Keratinocyte (primary cell): ENCODE results near the gene GAS5. TPM values are rescaled to one million over a fixed set of nuclear protein-coding genes. Genes with fewer than 3 reads are reported as not detected.
A peak's percentile ranks its signal among the peaks of the same experiment; 100 is the strongest.

ENCODE experiments used
- DNase-seq: peaks from one replicate; pipeline ENCODE4 v3.0.0-alpha.2; 2011; ENCODE audit warnings: low read depth, missing footprints, low spot score
- FAIRE-seq: peaks from 2 replicates; lab custom pipeline; 2011; peaks lifted over from hg19 to GRCh38; lab: Jason Lieb, UNC
- H2AFZ ChIP-seq: 2 replicates; pipeline ENCODE4 v1.6.0; 2012; ENCODE audit warnings: low read length, control low read depth, inconsistent platforms; ENCODE audit not compliant: control insufficient read depth
- H3K27ac ChIP-seq: 2 replicates; pipeline ENCODE4 v1.5.1; 2011; ENCODE audit warnings: low read length; ENCODE audit not compliant: control insufficient read depth, insufficient read depth
- H3K27me3 ChIP-seq: 3 replicates; pipeline ENCODE4 v1.6.0; 2011; ENCODE audit warnings: low read length; ENCODE audit not compliant: control insufficient read depth, insufficient read depth; ENCODE audit errors: extremely low read depth
- H3K36me3 ChIP-seq, 2 experiments: 2 replicates in 1 of 2; 3 replicates in 1 of 2; pipeline ENCODE4 v1.5.1; 2011; ENCODE audit warnings: low read length in 2 of 2, mild to moderate bottlenecking in 1 of 2; ENCODE audit not compliant: control insufficient read depth in 2 of 2, insufficient read depth in 2 of 2; ENCODE audit errors: extremely low read depth in 1 of 2
- H3K4me1 ChIP-seq: 3 replicates; pipeline ENCODE4 v1.5.1; 2011; ENCODE audit warnings: low read length; ENCODE audit not compliant: control insufficient read depth, insufficient read depth; ENCODE audit errors: extremely low read depth
- H3K4me2 ChIP-seq: 3 replicates; pipeline ENCODE4 v1.6.0; 2011; ENCODE audit warnings: low read depth, low read length; ENCODE audit not compliant: control insufficient read depth, insufficient read depth; ENCODE audit errors: extremely low read depth
- H3K4me3 ChIP-seq, 3 experiments: fragments of 200-600 bp in 1 of 3; sonication (generic) in 1 of 3; 2 replicates in 2 of 3; 3 replicates in 1 of 3; pipeline ENCODE4 v1.5.1; 2011 to 2016; ENCODE audit warnings: low read length in 3 of 3, mild to moderate bottlenecking in 3 of 3, control low read depth in 2 of 3, inconsistent platforms in 1 of 3, low read depth in 1 of 3, mixed read lengths in 1 of 3, mixed run types in 1 of 3, moderate library complexity in 1 of 3; ENCODE audit not compliant: control insufficient read depth in 2 of 3, insufficient read depth in 2 of 3; ENCODE audit errors: extremely low read depth in 1 of 3
- H3K79me2 ChIP-seq: 2 replicates; pipeline ENCODE4 v1.6.0; 2012; ENCODE audit warnings: low read length; ENCODE audit not compliant: control insufficient read depth, insufficient read depth
- H3K9ac ChIP-seq: 3 replicates; pipeline ENCODE4 v1.6.0; 2011; ENCODE audit warnings: low read length; ENCODE audit not compliant: control insufficient read depth, insufficient read depth; ENCODE audit errors: extremely low read depth
- H3K9me1 ChIP-seq: 3 replicates; pipeline ENCODE4 v1.6.0; 2011; ENCODE audit warnings: low read length; ENCODE audit not compliant: control insufficient read depth, insufficient read depth; ENCODE audit errors: extremely low read depth
- H3K9me3 ChIP-seq: 2 replicates; pipeline ENCODE4 v1.5.1; 2012; ENCODE audit warnings: low read depth, low read length; ENCODE audit not compliant: control insufficient read depth
- H4K20me1 ChIP-seq: 3 replicates; pipeline ENCODE4 v1.6.0; 2011; ENCODE audit warnings: low read length; ENCODE audit not compliant: control insufficient read depth, insufficient read depth; ENCODE audit errors: extremely low read depth
- CTCF ChIP-seq, 3 experiments: IDR thresholded peaks in 1 of 3; conservative IDR thresholded peaks in 1 of 3; optimal IDR thresholded peaks in 1 of 3; 2 replicates in 2 of 3; 3 replicates in 1 of 3; pipeline versions ENCODE3 to v1.5.1; 2011; ENCODE audit warnings: low read length in 3 of 3, mild to moderate bottlenecking in 3 of 3, moderate library complexity in 2 of 3, control low read depth in 1 of 3, inconsistent platforms in 1 of 3; ENCODE audit not compliant: insufficient read depth in 2 of 3; ENCODE audit errors: extremely low read depth in 1 of 3
- EZH2 ChIP-seq: IDR thresholded peaks from one replicate; pipeline ENCODE4 v1.6.1; 2012; ENCODE audit warnings: inconsistent platforms, mild to moderate bottlenecking, low read length, moderate library complexity
- dilution Hi-C: fragments of 300-500 bp; cut with MboI; formaldehyde crosslinking; loops from one replicate; pipeline ENCODE4 v1.7.0; 2020; ENCODE audit warnings: low sequenced_read_pairs; ENCODE audit not compliant: extremely low pct_ligation_motif_present
- polyA plus RNA-seq, 5 experiments: library from polyadenylated mRNA; depleted of rRNA in 3 of 5; stranded (reverse) in 3 of 5; stranded (forward) in 1 of 5; unstranded in 1 of 5; fragments of >200 nt; gene quantifications; 1 replicate in 1 of 5; 2 replicates in 3 of 5; 3 replicates in 1 of 5; pipeline versions ENCODE4 v1.2.1 to v1.2.3, GENCODE V29; 2011 to 2012; ENCODE audit warnings: missing spikeins in 2 of 5, low read depth in 1 of 5, low replicate concordance in 1 of 5

The GAS5 gene
- polyA plus RNA-seq, 1 donor (not counting 4 experiments of a cell fraction or from before 2014, with no cell fraction given), result 1,196 TPM

DNA sequence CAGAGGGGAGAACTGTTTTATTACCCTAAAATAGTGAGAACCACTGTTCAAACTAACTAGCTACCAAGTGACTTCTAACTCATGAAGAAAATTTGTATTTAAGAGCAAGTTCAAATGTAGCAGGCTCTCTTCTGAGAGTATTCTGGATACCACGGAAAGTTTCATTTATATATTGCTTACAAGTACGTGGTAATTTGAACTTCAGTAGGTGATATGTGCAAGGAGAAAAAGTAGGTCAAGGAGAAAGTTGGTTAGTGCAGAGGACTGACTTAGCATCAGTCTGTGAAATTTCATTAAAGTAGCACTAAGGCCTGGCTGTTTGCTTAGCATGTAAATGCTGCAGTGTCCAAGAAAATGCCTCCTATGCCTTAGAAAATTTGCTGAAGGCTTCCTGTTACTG is 32.6 kb upstream of the GAS5 start:
- Histone ChIP-seq H3K4me2 (no peak overlapping the region), H3K79me2 (no peaks in the 10 kb centered on the region)
- no peak for FAIRE-seq

GRCh38 chr1:173894189-173894588 is 26.4 kb upstream of the GAS5 start:
- Histone ChIP-seq H3K79me2 (no peaks in the 10 kb centered on the region), H3K9ac (no peak overlapping the region), H3K4me1 (peaks cover 8% of the 10 kb centered on the region), H3K9me1 (no peaks in the 10 kb centered on the region), H4K20me1 (no peaks in the 10 kb centered on the region), H3K4me2 (peak overlapping the region; percentile 4), H3K4me3 (no peak overlapping the region), H3K36me3 (no peaks in the 10 kb centered on the region), H2AFZ (no peak overlapping the region), H3K27ac (no peak overlapping the region), H3K9me3 (no peaks in the 10 kb centered on the region), H3K27me3 (no peaks in the 10 kb centered on the region)
- FAIRE-seq (peak; percentile 5), DNase-seq (no peak)
- TF ChIP-seq CTCF (optimal IDR thresholded peaks at IDR 0.05 in 1 of 3, IDR thresholded peaks at IDR 0.05 in 1 of 3, conservative IDR thresholded peaks at IDR 0.05 in 1 of 3; ENCODE audit: extremely low read depth in 1 of 3, insufficient read depth in 2 of 3, low read length in 3 of 3) (no peak), EZH2 (no peak)
- dilution Hi-C loops, result no loop called here

More for the DNA sequence above, 32.6 kb upstream of the GAS5 start:
- TF ChIP-seq CTCF (optimal IDR thresholded peaks at IDR 0.05 in 1 of 3, IDR thresholded peaks at IDR 0.05 in 1 of 3, conservative IDR thresholded peaks at IDR 0.05 in 1 of 3; ENCODE audit: extremely low read depth in 1 of 3, insufficient read depth in 2 of 3, low read length in 3 of 3) (no peak), EZH2 (no peak)
- dilution Hi-C loops, result no loop called here
- Histone ChIP-seq H3K9me1 (no peaks in the 10 kb centered on the region), H3K36me3 (no peaks in the 10 kb centered on the region), H3K27ac (no peak overlapping the region), H3K9ac (no peak overlapping the region), H4K20me1 (no peaks in the 10 kb centered on the region), H3K9me3 (no peaks in the 10 kb centered on the region), H3K4me1 (no peaks in the 10 kb centered on the region), H3K27me3 (no peaks in the 10 kb centered on the region), H2AFZ (no peak overlapping the region), H3K4me3 (no peak overlapping the region)
- DNase-seq, result no peak
